T-helper 2 cell treated with Interferon-gamma antibody and Interleukin-4, amounts not matched to agents 5 μg/mL and 100 μg/mL, for 36 hours (primary cell): ENCODE results near the gene MPPED2.

Experiments
- DNase-seq: peaks from one replicate; pipeline ENCODE4 v3.0.0; 2021; ENCODE audit warnings: low spot score
- H3K27ac Mint-ChIP-seq: one replicate; pipeline ENCODE4 v1.8.0; 2021; ENCODE audit warnings: mild to moderate bottlenecking, mixed read lengths
- H3K27me3 Mint-ChIP-seq: one replicate; pipeline ENCODE4 v1.8.0; 2021; ENCODE audit warnings: low read depth, mixed read lengths
- H3K36me3 Mint-ChIP-seq: one replicate; pipeline ENCODE4 v1.8.0; 2021; ENCODE audit warnings: low read depth, mixed read lengths
- H3K4me1 Mint-ChIP-seq: one replicate; pipeline ENCODE4 v1.8.0; 2021; ENCODE audit warnings: low read depth, mixed read lengths
- H3K4me3 Mint-ChIP-seq: one replicate; pipeline ENCODE4 v1.8.0; 2022; ENCODE audit warnings: mild to moderate bottlenecking, moderate library complexity, mixed read lengths
- H3K9me3 Mint-ChIP-seq: one replicate; pipeline ENCODE4 v1.8.0; 2021; ENCODE audit warnings: mixed read lengths

The MPPED2 gene

DNA sequence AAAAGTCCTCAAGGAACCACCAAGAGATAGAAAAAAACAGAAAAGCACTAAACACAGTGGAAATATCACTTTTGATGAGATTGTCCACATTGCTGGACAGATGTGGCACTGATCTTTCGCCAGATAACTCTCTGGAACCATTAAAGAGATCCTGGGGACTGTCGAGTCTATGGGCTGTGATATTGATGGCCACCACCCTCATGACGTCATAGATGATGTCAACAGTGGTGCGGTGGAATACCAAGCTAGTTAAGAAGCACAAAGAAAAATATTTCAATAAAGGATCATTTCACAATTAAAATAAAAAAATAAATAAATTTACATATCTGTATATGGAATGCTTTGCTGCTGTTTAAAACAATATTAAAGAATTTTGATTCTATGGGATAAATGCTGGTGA, 217.8 kb downstream of the MPPED2 start:
- Mint-ChIP-seq H3K36me3 (no peaks in the 10 kb centered on the region), H3K27ac (no peak overlapping the region), H3K27me3 (peaks cover 1% of the 10 kb centered on the region), H3K9me3 (no peaks in the 10 kb centered on the region), H3K4me1 (no peaks in the 10 kb centered on the region), H3K4me3 (no peak overlapping the region)
- DNase-seq, result no peak

DNA sequence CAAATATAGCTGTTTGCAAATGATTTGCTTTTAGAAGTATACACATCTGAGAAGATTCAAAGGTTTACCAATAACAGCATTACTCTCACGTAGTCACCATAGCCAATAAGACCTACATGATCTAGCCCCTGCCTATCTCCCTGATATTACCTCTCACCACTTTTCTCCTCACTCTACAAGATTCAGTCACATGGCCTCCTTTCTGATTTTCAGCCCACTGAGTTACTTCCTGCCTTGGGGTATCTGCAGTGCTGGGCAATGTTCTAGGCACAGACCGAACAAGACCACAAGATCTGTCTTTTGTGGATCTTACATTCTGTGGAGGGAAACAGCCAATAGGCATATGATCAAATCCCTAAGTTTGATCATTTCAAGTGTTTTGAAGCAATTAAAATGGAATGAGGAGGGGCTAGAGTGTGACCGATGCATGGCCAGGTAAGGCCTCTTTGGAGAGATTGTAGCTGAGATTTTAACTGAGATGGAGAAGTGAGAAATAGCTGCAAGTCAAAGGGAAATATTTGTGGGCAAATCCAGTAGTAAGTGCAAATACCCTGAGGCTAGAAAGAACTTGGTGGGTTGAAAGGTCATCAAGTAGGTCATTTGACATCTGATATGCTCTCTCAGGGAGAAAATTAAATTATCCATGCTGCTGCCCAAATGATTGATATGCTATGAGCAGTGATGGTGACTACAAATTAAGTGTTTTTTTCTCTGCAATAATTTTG, 220.2 kb downstream of the MPPED2 start:
- H3K27me3 Mint-ChIP-seq, result peaks cover 5% of the 10 kb centered on the region
- DNase-seq, result no peak
- no peaks in the 10 kb centered on the region for H3K9me3 Mint-ChIP-seq
- no peak overlapping the region for H3K4me3 Mint-ChIP-seq
- no peak overlapping the region for H3K27ac Mint-ChIP-seq
- no peaks in the 10 kb centered on the region for H3K36me3 Mint-ChIP-seq
- H3K4me1 Mint-ChIP-seq, result no peaks in the 10 kb centered on the region

DNA sequence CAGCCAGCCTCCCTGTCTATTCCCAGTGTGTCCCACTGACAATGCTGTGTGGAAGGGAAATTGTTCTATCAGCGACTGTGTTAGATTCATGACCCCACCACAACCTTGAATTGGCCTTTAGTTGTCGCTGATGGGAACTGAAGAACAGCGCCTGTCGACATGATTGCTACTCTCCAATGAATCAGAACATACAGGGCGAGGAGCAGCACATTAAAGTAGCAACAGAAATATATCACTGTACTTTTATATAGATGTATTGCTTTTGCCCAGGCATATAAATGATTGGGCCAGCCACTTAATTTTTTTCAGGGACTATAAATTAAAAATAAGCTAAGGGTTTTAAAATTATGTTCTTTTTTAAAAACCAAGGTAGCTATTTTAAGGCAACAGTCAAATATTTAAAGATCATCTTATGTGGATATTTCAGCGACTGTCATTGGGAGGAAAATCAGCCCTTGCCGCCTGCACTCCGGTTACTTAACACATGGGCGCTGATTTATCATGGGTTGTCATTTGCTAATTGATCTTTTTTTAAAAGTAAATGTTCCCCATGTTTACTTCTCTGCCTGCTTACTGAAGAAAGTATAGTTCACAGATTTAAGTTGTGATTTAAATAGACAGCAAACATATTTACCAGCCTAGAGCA, 221.2 kb downstream of the MPPED2 start:
- Mint-ChIP-seq H3K4me1 (no peaks in the 10 kb centered on the region), H3K27ac (no peak overlapping the region), H3K4me3 (no peak overlapping the region), H3K36me3 (no peaks in the 10 kb centered on the region), H3K27me3 (peaks cover 5% of the 10 kb centered on the region), H3K9me3 (no peaks in the 10 kb centered on the region)
- no peak for DNase-seq

DNA sequence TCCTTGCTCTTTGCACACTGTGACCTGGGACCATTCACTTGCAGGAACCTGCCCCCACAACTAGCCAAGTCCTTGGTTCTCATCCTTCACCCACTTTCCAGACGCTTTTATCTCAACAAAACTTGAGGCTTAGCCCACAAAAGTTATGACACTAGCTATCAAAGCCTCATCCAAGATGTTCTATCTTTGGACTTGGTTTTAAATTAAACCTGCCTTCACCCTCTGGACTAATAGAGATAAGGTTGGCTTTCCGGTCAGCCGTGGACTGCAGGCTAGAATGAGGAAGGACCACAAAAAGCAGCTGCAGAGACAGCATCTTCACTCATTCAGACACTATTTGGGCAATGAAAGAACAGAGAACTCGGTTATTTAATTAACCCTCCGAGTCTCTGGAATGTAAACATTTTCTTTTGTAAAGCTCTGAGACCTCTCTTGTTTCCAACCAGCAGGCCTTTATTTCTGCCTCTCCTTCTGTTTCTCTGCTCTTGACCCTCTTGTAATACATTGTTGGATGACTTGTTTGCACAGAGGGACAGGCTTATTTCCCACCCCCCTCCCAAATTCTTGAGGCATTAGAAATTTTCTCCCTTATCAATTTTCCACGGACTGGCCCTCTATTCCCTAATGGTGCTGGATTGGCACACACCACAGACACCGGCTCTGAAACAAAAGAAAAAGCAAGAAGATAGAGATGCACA, 221.9 kb downstream of the MPPED2 start:
- no peak overlapping the region for H3K27ac Mint-ChIP-seq
- H3K4me1 Mint-ChIP-seq, result no peaks in the 10 kb centered on the region
- DNase-seq, result no peak
- H3K4me3 Mint-ChIP-seq, result no peak overlapping the region
- H3K36me3 Mint-ChIP-seq, result no peaks in the 10 kb centered on the region
- no peaks in the 10 kb centered on the region for H3K9me3 Mint-ChIP-seq
- H3K27me3 Mint-ChIP-seq, result peaks cover 5% of the 10 kb centered on the region

DNA sequence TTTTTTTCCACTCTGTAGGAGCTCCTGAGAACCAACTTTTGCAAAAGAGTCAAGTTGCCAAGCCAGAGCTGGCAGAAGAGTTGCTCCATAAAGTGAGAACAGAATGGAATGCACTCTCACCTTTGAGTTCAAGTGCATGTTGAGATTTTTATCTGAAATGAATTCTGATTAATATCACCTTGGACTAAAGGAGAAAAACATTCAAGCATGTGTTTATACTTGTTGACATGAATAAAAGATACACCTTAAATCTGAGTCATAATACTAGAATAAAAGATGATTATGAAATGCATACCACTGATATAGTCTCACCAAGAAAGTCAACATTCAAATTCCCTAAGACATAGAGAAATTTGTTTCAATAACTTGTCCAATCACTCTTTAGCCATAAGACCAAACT, 225.4 kb downstream of the MPPED2 start:
- H3K4me1 Mint-ChIP-seq, result no peaks in the 10 kb centered on the region
- DNase-seq, result no peak
- peaks cover 5% of the 10 kb centered on the region for H3K27me3 Mint-ChIP-seq
- no peak overlapping the region for H3K27ac Mint-ChIP-seq
- H3K4me3 Mint-ChIP-seq, result no peak overlapping the region
- H3K9me3 Mint-ChIP-seq, result no peaks in the 10 kb centered on the region
- no peaks in the 10 kb centered on the region for H3K36me3 Mint-ChIP-seq
